DOHH2 (cell line): ENCODE data around the gene RUFY4.
"Not testable (repeated sequence)": the region's sequence is repeated elsewhere in the genome, so short reads cannot be mapped to it uniquely, and the experiment has no call there.

ENCODE experiments used
- H3F3A ChIP-seq: fragments of 200-600 bp; sonication (generic), shearing (Covaris generic); 2 replicates; pipeline ENCODE4 v1.6.0; 2016; ENCODE audit warnings: antibody characterized with exemption, mild to moderate bottlenecking; ENCODE audit not compliant: control insufficient read depth, insufficient read depth
- H3K27ac ChIP-seq: fragments of 200-600 bp; sonication (generic); 2 replicates; pipeline ENCODE4 v1.5.1; 2014; ENCODE audit warnings: low read depth, mild to moderate bottlenecking, low read length, moderate library complexity
- H3K27me3 ChIP-seq: fragments of 200-600 bp; sonication (generic); 2 replicates; pipeline ENCODE4 v1.6.1; 2014; ENCODE audit warnings: mild to moderate bottlenecking, low read length, mixed read lengths; ENCODE audit not compliant: control insufficient read depth
- H3K36me3 ChIP-seq: fragments of 200-600 bp; sonication (generic); 2 replicates; pipeline ENCODE4 v1.6.1; 2014; ENCODE audit warnings: mild to moderate bottlenecking, low read length, moderate library complexity, mixed read lengths; ENCODE audit not compliant: control insufficient read depth
- H3K4me1 ChIP-seq: fragments of 200-600 bp; sonication (generic); 2 replicates; pipeline ENCODE4 v1.6.1; 2014; ENCODE audit warnings: mild to moderate bottlenecking, low read length, mixed read lengths; ENCODE audit not compliant: control insufficient read depth
- H3K4me2 ChIP-seq: fragments of 200-600 bp; sonication (generic); 2 replicates; pipeline ENCODE4 v1.6.0; 2014; ENCODE audit warnings: mild to moderate bottlenecking, low read length, moderate library complexity
- H3K4me3 ChIP-seq: fragments of 200-600 bp; sonication (generic); 2 replicates; pipeline ENCODE4 v1.5.1; 2014; ENCODE audit warnings: mild to moderate bottlenecking, low read length, mixed read lengths
- H3K79me2 ChIP-seq: fragments of 200-600 bp; sonication (generic); 2 replicates; pipeline ENCODE4 v1.6.1; 2014; ENCODE audit warnings: mild to moderate bottlenecking, low read length, mixed read lengths; ENCODE audit not compliant: control insufficient read depth
- H3K9me2 ChIP-seq: fragments of 200-600 bp; sonication (generic); replicated peaks from 2 replicates; pipeline ENCODE4 v1.6.1; 2014; ENCODE audit warnings: mild to moderate bottlenecking, low read length, mixed read lengths; ENCODE audit not compliant: control insufficient read depth
- H3K9me3 ChIP-seq: fragments of 200-600 bp; sonication (generic); 2 replicates; pipeline ENCODE4 v1.6.1; 2014; ENCODE audit warnings: antibody characterized with exemption, low read length, mixed read lengths; ENCODE audit not compliant: control insufficient read depth, insufficient read depth
- H4K20me1 ChIP-seq: fragments of 200-600 bp; sonication (generic); 2 replicates; pipeline ENCODE4 v1.6.0; 2014; ENCODE audit warnings: low read depth, mild to moderate bottlenecking, antibody characterized with exemption, low read length, moderate library complexity; ENCODE audit not compliant: control insufficient read depth, insufficient read depth
- CTCF ChIP-seq: fragments of 200-600 bp; sonication (generic); IDR thresholded peaks from one replicate; pipeline ENCODE4 v1.5.1; 2014; ENCODE audit warnings: antibody characterized with exemption, mild to moderate bottlenecking, low read depth, low read length; ENCODE audit not compliant: poor library complexity, severe bottlenecking
- EZH2phosphoT487 ChIP-seq: fragments of 200-600 bp; sonication (generic); IDR thresholded peaks from 2 replicates; pipeline ENCODE4 v1.6.1; 2017; ENCODE audit warnings: borderline replicate concordance, mild to moderate bottlenecking, antibody characterized with exemption, low read length, moderate library complexity, mixed read lengths

RUFY4 gene

GRCh38 chr2:218095853-218096252, 26.8 kb downstream of the RUFY4 start:
- Histone ChIP-seq H4K20me1 (no peaks in the 10 kb centered on the region), H3K9me2 (no peaks in the 10 kb centered on the region), H3F3A (no peaks in the 10 kb centered on the region), H3K79me2 (no peaks in the 10 kb centered on the region), H3K36me3 (no peaks in the 10 kb centered on the region), H3K27me3 (0 out of 2 replicates have a peak, but pooled peaks cover 4% of the 10 kb centered on the region), H3K4me1 (no peaks in the 10 kb centered on the region), H3K4me3 (no peak overlapping the region), H3K27ac (no peak overlapping the region), H3K4me2 (no peak overlapping the region), H3K9me3 (no peaks in the 10 kb centered on the region; the same call in 1 of the 2 replicates)
- TF ChIP-seq CTCF (no peak), EZH2phosphoT487 (no peak)

- H3K79me2 ChIP-seq: no peaks in the 10 kb centered on the region
- no peak for TF ChIP-seq EZH2phosphoT487
- TF ChIP-seq CTCF: no peak
- no peaks in the 10 kb centered on the region for H3F3A ChIP-seq
- no peaks in the 10 kb centered on the region; the same call in 1 of the 2 replicates for H3K9me3 ChIP-seq
- no peak overlapping the region for H3K4me2 ChIP-seq
- no peak overlapping the region for H3K4me3 ChIP-seq
- H3K36me3 ChIP-seq: no peaks in the 10 kb centered on the region
- no peaks in the 10 kb centered on the region for H4K20me1 ChIP-seq
- H3K27me3 ChIP-seq: 0 out of 2 replicates have a peak, but pooled peaks cover 4% of the 10 kb centered on the region
- no peaks in the 10 kb centered on the region for H3K9me2 ChIP-seq
- H3K4me1 ChIP-seq: no peaks in the 10 kb centered on the region
- H3K27ac ChIP-seq: no peak overlapping the region
These were observed 28.9 kb downstream of the RUFY4 start for GRCh38 chr2:218097975-218098374.

GRCh38 chr2:218108834-218109233, 39.8 kb downstream of the RUFY4 start:
- H3K9me2 ChIP-seq, H3K36me3 ChIP-seq, H3K79me2 ChIP-seq, H3K4me1 ChIP-seq, H3K27ac ChIP-seq, H4K20me1 ChIP-seq, H3K27me3 ChIP-seq, H3K4me3 ChIP-seq, H3F3A ChIP-seq, H3K4me2 ChIP-seq, H3K9me3 ChIP-seq: not testable (repeated sequence)

GRCh38 chr2:218121789-218122188, 52.7 kb downstream of the RUFY4 start:
- H3K9me2 ChIP-seq, H3F3A ChIP-seq, H3K36me3 ChIP-seq, H3K27ac ChIP-seq, H3K9me3 ChIP-seq, H3K4me1 ChIP-seq, H3K27me3 ChIP-seq, H3K4me3 ChIP-seq, H4K20me1 ChIP-seq, H3K4me2 ChIP-seq, H3K79me2 ChIP-seq: not testable (repeated sequence)

GRCh38 chr2:218122286-218122685, 53.2 kb downstream of the RUFY4 start:
- not testable (repeated sequence) for H3K36me3 ChIP-seq

More at GRCh38 chr2:218122286-218122685, 53.2 kb downstream of the RUFY4 start:
- H3K9me2 ChIP-seq, H3K4me2 ChIP-seq, H3K27me3 ChIP-seq, H4K20me1 ChIP-seq, H3F3A ChIP-seq, H3K4me1 ChIP-seq, H3K9me3 ChIP-seq, H3K4me3 ChIP-seq, H3K27ac ChIP-seq, H3K79me2 ChIP-seq: not testable (repeated sequence)
